Omental fat pad (tissue), 4 donors: Measurements from ENCODE around the gene SREBF1. TPM values are rescaled to one million over a fixed set of nuclear protein-coding genes. Genes with fewer than 3 reads are reported as not detected.

ENCODE experiments used
- ATAC-seq: fragments of 150-250 bp; one replicate; pipeline ENCODE4 v1.9.1; 2016; ENCODE audit warnings: mild to moderate bottlenecking, moderate library complexity; ENCODE audit not compliant: low FRiP score
- DNase-seq: peaks from one replicate; pipeline ENCODE4 v3.0.0-alpha.2; 2019; ENCODE audit warnings: low spot score
- total RNA-seq, 4 donors: library from RNA; depleted of rRNA; stranded (reverse); fragments of >200 nt; gene quantifications; one replicate each; pipeline ENCODE4 v1.1.0, GENCODE V29; 2016
- TF ChIP-seq, protein P1 (sequence below), 3 donors: fragments of 450-650 bp; IDR thresholded peaks; one replicate each; pipeline ENCODE4 v1.5.1; 2016 to 2017; ENCODE audit warnings: antibody characterized with exemption in 3 of 3, mild to moderate bottlenecking in 3 of 3, moderate library complexity in 2 of 3

Gene SREBF1
- total RNA-seq, 4 donors from 2014 or later, result 18.5 to 118 (median 31.2) TPM

DNA sequence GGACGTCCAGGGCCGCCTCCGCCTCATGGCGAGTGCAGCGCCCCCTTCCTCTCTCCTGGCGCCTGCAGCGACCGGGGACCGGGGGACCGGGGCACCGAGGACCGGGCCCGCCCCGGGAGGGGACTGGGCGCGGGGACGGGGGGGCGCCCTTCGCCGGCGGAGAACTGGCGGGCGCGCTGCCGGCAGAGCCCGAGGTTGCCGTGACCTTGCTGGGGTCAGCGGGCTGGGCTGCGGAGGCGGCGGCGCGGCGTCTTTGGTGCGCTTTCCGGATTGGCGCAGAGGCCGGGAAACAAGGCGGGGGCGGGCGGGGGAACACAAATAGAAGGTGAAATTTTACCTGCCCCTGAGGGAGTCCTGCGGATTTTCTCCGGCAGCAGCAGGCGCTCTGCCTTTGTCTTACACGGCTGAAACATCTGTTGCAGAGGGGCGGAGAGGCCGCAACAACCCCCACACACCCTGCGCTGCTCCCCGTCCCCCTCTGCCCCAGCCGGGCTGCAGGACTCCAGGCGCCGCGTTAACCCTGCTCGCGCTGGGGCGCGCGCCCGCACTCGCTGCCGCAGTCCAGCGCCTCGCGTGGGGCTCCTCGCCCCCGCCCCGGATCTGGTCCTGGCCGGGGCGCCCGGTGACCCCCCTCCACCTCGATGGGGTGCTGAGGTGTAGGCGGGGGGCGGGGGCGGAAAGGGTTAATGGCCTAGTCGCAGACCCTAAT is 53.5 kb downstream of the SREBF1 start:
- TF ChIP-seq, protein P1, sequence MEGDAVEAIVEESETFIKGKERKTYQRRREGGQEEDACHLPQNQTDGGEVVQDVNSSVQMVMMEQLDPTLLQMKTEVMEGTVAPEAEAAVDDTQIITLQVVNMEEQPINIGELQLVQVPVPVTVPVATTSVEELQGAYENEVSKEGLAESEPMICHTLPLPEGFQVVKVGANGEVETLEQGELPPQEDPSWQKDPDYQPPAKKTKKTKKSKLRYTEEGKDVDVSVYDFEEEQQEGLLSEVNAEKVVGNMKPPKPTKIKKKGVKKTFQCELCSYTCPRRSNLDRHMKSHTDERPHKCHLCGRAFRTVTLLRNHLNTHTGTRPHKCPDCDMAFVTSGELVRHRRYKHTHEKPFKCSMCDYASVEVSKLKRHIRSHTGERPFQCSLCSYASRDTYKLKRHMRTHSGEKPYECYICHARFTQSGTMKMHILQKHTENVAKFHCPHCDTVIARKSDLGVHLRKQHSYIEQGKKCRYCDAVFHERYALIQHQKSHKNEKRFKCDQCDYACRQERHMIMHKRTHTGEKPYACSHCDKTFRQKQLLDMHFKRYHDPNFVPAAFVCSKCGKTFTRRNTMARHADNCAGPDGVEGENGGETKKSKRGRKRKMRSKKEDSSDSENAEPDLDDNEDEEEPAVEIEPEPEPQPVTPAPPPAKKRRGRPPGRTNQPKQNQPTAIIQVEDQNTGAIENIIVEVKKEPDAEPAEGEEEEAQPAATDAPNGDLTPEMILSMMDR (IDR thresholded peaks at IDR 0.05), result no peak
- ATAC-seq, result peak; percentile 7

DNA sequence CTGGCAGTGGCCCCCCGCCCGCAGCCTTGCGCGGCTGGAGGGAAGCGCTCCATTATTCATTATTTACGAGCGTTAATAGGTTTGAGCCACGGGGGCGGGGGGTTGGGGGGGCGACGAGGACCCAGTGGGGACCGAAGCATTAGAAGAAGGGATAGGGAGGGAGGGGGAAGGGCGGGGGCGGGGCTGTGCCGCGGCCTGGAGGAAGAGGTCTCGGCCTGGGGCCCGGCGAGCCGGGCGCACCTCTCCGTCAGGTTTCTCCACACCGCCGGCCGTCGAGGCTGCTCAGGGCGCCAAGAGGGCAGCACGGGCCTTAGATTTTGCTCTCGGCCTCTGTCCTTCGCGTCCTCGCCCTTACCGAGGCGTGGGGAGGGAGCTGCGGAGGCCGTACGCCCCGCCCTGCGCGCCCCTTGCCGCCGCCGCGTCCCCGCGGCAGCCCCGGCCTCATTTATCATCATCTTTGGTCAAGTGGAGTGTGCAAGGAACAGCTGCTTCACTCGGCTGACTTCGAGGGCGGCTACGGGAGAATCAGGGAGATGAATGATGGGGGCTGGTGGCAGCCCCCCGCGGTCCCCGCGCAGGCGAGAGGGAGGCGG is 54.2 kb downstream of the SREBF1 start:
- no peak for ATAC-seq
- TF ChIP-seq, protein P1 (IDR thresholded peaks at IDR 0.05), result no peak
- DNase-seq, result no peak

More for the DNA sequence above, 53.5 kb downstream of the SREBF1 start:
- DNase-seq, result no peak

DNA sequence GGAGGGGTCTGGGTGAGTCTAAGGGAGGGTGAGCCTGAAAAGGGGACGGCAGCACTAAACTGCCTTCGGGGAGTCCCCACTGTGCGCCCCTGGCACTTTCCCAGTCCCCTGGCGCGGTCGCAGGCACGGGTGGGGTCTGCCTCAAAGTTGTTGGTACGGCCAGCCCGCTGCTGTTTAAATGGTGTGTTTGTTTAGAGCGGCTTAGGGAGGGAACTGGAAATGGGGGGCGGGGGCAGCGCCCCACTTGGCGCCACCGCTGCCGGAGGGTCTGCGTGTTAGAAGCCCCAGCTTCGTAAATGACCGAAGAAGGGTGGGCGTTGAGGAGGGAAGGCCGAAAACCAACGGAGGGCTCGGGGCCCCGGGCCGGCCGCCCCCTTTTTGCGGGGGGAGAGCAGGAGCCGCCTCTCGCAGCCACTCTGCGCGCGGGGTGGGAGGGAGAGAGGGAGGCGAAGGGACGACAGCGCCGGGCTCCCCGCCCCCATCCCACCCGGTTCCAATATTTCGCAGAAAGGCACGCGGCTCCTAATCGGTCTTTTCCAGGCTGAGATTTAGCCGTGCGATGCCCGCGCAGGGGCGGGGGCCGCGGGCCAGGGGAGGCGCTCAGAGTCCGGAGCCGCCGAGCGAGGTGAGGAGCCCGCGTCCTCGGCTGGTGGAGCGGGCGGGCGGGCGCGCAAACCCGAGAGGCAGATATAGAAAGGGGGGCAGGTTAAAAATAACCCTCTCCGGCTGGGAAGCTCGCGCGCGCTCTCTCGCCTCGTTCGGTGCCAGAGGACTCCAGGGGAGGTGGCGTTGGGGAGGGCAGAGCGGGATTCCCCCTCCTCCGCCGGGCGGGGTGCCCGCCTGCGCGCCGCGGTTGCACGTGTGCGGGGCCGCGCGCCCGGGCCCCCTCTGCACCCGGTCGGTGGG is 54.9 kb downstream of the SREBF1 start:
- no peak for DNase-seq
- ATAC-seq, result peak; percentile 48
- TF ChIP-seq, protein P1 (IDR thresholded peaks at IDR 0.05), result no peak

DNA sequence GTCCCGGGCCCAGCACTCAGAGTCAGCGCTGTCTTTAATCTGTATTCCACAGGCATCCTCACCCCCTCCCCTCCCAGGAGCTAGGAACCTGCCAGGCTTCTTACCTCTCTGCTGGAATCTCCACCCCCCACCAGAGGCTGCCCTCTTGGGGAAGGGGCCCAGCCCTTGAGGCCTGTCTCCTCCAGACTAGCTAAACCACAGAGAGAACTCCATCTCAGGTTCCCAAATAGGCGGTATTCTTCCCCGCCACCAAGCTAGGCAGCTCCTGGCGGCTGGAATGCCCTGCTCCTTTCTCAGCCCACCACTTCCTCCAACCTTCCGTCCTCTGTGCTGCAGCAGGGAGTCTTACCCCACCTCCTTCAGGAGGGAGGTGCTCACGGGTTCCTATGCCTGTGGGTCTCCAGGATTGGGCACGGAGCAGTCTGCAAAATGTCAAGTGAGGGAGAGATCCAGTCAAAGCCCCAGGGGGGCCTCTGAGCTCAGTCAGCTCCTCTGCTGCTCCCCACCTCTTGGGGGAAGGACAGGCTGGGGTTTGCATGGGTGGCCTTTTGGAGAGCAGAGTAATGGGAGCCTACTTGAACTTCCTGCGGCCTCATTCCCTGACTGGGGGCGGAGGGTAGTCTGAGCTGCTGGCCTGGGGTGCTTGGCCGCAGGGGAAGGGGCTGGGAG is 55.7 kb downstream of the SREBF1 start:
- ATAC-seq, result peak; percentile 33
- TF ChIP-seq, protein P1 (IDR thresholded peaks at IDR 0.05), result no peak
- DNase-seq, result no peak

DNA sequence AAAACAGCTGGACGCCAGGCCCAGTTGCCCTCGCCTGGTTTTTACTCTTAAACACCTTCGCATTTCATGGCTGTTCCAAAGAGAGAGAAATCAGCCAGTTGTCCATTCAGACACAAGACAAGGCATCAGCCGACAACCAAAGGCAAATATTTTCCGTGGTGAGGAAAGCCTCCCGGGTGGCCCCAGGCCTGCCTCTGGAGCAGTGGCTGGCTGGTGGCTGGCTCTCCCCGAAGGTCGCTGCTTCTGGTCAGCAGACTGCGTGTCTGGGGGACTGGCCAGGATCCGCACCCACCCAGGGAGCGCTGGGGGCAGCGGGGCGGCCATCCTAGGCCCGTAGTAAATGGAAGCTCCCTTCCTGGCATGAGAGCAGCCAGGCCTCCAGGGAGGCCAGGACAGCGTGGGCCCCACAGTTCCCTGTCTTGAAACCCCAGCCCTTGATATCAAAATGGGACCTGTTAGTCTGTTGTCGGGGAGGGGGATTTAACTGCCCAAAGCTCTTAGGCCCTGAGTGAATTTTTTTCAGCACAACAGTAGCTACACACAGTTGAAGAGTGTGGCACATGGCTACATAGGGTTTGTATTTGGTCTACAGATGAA is 57.7 kb downstream of the SREBF1 start:
- TF ChIP-seq, protein P1 (IDR thresholded peaks at IDR 0.05), result no peak
- no peak for ATAC-seq
- DNase-seq, result no peak

DNA sequence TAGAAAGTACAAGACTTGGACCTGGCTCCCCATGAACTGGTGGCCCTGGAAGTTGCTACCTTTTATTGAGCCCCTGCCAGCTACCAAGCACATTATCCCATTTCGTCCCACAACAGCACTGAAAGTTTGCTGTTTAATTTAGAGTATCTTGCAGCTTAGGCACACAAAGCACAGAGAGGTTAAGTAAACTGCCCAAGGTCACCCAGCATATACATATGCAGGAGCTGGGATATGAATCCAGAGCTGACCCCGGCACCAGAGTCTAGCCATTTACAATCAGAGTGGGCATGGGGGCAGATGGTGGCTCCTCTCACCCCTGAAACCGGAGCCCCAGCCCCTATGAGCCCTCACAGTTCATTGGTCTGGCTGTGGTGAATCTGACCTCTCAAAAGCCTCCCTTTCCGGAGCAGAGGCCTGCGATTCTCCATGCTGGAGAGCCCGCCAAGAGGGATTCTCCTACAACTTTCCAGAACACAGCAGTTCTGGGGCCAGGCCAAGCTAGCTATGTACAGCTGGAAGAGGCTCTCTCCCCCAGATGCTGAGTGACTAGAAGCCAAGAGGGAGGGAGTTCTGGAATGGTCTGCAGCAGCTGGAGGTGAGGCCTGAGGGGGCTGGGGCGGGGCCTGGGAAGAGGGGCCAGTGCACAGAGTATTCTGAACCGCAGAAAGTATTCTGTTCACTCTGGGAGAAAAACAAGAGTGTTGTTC is 58.3 kb downstream of the SREBF1 start:
- TF ChIP-seq, protein P1 (IDR thresholded peaks at IDR 0.05), result no peak
- DNase-seq, result no peak
- peak; percentile 6 for ATAC-seq
